GM10248 (cell line): Measurements from ENCODE around the gene PLEKHA1.

Experiments used
- CTCF ChIA-PET: fragments of 300-600 bp; sonication (Branson Sonifier 250); formaldehyde crosslinking; extraction: SDS; loops from one replicate; lab custom pipeline; 2021; ENCODE audit warnings: antibody characterized with exemption; lab: Yijun Ruan, JAX
- POLR2A ChIA-PET: fragments of 350-650 bp; sonication (Branson Sonifier 250); formaldehyde crosslinking; extraction: SDS; loops from one replicate; lab custom pipeline; 2020; ENCODE audit warnings: antibody characterized with exemption; lab: Yijun Ruan, JAX
- DNase-seq: peaks from one replicate; pipeline ENCODE4 v3.0.0; 2012; ENCODE audit errors: extremely low spot score
- CTCF ChIP-seq: IDR thresholded peaks from 2 replicates; pipeline ENCODE4 v1.5.1; 2012; ENCODE audit warnings: mild to moderate bottlenecking, low read depth; ENCODE audit errors: extremely low read depth, missing control alignments, control extremely low read depth

Gene PLEKHA1

DNA sequence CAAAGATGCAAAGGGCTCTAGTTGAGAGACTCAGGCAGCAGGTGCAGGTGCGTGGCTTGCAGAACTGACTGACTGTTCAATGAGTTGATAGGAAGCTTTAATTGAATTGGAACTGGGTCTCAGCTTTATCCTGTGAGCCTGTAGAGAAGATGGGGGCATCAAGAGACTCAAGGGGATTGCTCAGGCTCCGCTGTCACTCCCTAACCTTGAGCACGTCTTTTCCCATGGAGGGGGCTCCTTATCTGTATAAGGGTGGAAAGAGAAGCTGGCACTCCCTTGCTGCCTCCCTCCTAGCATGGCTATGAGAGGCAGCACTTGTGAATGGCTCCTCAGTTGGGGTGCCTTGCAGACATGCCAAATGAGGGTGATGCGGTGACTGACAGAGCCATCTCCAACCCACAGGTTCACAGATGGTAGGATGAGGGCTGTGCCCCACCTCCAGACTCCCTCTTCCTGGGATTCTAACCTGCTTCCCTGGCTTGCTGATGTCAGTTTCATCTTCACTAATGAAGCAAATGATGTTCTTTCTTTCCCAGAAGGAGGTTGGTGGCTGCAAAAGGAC lies 12.4 kb upstream of the PLEKHA1 start:
- DNase-seq, result no peak
- ChIA-PET POLR2A (no interaction called here), CTCF (no interaction called here)
- TF ChIP-seq CTCF, result no peak

DNA sequence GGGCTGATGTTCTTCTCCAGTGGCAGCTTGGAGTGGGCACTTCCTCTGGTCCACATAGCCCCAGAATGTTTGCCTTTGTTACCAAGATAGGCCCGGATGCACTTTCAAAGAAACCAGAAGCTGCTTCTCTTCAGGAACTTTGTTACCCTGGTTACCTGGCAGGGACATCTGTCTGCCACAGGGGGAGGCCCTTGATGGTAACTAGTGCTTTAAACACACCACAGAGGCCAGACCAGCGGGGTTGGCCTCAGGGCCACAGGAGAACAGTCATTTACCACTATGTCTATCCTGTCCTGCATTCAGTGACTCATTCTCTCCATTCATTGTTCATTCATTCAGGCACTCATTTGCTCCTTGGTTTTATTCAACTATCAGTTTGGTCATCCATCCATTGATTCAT lies 11.9 kb upstream of the PLEKHA1 start:
- DNase-seq, result no peak
- POLR2A ChIA-PET, result no interaction called here
- CTCF ChIA-PET, result no interaction called here
- TF ChIP-seq CTCF, result no peak

- no peak for TF ChIP-seq CTCF
- no peak for DNase-seq
- ChIA-PET POLR2A (no interaction called here), CTCF (no interaction called here)
These were observed 11.2 kb upstream of the PLEKHA1 start for GRCh38 chr10:122363311-122363710.

GRCh38 chr10:122363722-122364463 lies 10.6 kb upstream of the PLEKHA1 start:
- TF ChIP-seq CTCF, result no peak
- POLR2A ChIA-PET, result no interaction called here
- CTCF ChIA-PET, result interaction anchor here (1.3 to 1.4 kb wide), 2 partner anchors 8 to 11 kb away, joined by 3 to 4 read pairs; partner anchors contain the start of gene PLEKHA1
- DNase-seq, result no peak

DNA sequence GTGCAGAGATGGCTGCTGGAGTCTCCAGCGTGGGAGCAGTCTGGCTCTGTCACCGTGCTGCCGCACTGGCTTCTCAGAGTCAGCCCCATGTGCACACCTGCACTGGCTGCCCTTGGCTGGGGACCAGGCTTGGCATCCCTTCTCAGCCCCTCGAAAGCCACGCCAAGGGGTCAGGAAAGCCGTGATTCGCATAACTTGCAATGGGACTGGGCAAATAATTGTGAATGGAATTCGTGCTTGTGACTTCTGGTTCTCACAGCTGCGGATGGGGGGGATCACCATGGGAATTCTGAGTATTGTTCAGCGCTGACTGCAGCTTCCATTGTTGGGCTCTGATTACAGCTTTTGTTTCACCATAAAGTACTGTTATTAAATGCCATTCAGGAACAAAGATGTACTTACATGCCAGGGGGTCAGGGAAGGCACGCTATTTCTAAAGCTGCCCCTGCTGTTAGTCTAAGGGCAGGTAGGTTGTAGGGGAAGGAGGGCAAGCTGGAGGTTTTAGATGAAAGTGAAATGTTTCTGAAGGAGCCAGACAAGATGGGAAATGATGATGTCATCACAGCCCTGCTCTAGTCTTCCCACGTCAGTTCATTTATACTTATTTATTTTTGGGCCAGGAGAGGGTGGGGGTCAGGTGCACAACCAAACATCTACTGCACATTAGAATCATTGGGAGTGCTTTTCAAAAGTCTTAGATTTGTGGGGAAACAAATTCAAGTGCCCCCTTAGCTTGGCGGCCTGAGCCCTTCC lies 5.8 kb upstream of the PLEKHA1 start:
- POLR2A ChIA-PET, result no interaction called here
- no peak for TF ChIP-seq CTCF
- DNase-seq, result no peak
- CTCF ChIA-PET, result interaction anchor here (0.7 to 2.2 kb wide), 6 partner anchors 9 to 197 kb away, joined by 3 to 6 read pairs (median 4); no protein-coding TSS in a partner anchor

GRCh38 chr10:122373108-122373507 lies 1.4 kb upstream of the PLEKHA1 start:
- ChIA-PET POLR2A (no interaction called here), CTCF (interaction anchor here (1.0 to 1.9 kb wide), 3 partner anchors 12 to 74 kb away, joined by 3 to 8 read pairs (median 5); no protein-coding TSS in a partner anchor)
- TF ChIP-seq CTCF, result no peak
- DNase-seq, result no peak
